Right lobe of liver (tissue), 4 donors: ENCODE results near the gene ASGR2.
"Not testable (repeated sequence)": the region's sequence is repeated elsewhere in the genome, so short reads cannot be mapped to it uniquely, and the experiment has no call there.

Experiments used
- CTCF ChIP-seq, 4 donors: fragments of 200-600 bp in 3 of 4; fragments of 450-650 bp in 1 of 4; IDR thresholded peaks; one replicate each; pipeline versions ENCODE4 v1.5.1 to v1.8.0; 2016 to 2022; ENCODE audit warnings: antibody characterized with exemption in 4 of 4, mild to moderate bottlenecking in 2 of 4
- POLR2A ChIP-seq: fragments of 450-650 bp; IDR thresholded peaks from one replicate; pipeline ENCODE4 v1.6.1; 2017; ENCODE audit warnings: antibody characterized with exemption, mild to moderate bottlenecking
- donor health status: DM: no; HTN: no; CAD: no.
- donor health status: DM: no; HTN: no; CAD: no.
- donor health status: DM: no; HTN: yes; CAD: no.

DNA sequence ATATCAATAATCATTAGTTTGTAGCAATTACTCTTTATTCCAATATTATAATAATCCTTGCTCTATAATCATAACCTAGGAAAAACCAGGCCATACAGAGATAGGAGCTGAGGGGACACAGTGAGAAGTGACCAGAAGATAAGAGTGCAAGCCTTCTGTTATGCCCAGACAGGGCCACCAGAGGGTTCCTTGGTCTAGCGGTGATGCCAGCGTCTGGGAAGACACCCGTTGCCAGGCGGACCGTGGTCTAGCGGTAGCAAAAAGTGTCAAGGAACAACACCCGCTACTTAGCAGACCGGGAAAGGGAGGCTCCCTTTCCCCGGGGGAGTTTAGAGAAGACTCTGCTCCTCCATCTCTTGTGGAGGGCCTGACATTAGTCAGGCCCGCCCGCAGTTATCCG lies 11.8 kb upstream of the ASGR2 start:
- not testable (repeated sequence) for TF ChIP-seq CTCF (IDR thresholded peaks at IDR 0.05); POLR2A
